ENCODE results near the gene TOMM34.

DNA sequence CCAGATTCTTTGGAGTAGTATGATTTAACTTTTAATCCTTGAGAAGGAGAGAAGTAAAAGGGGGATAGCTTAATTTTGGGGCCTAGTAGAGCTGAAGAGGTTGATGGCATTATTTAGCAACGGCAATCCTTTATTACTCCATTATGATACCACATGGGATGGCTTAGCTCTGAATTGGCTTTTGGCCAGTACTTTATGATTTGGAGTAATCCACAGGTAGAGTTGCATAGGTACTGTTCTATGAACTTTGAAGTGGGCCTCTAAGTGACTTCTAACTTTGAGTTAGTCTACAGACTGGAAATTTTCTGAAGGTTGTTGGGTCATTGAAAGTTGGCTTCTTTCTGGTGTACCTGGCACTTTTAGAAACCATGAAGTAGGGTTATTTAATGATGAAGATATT is 63.1 kb downstream of the TOMM34 start:
- TF ChIP-seq POLR2A (IDR thresholded peaks at IDR 0.05; ENCODE audit: extremely low read depth, insufficient read length) = no peak
- TF ChIP-seq, protein P1, sequence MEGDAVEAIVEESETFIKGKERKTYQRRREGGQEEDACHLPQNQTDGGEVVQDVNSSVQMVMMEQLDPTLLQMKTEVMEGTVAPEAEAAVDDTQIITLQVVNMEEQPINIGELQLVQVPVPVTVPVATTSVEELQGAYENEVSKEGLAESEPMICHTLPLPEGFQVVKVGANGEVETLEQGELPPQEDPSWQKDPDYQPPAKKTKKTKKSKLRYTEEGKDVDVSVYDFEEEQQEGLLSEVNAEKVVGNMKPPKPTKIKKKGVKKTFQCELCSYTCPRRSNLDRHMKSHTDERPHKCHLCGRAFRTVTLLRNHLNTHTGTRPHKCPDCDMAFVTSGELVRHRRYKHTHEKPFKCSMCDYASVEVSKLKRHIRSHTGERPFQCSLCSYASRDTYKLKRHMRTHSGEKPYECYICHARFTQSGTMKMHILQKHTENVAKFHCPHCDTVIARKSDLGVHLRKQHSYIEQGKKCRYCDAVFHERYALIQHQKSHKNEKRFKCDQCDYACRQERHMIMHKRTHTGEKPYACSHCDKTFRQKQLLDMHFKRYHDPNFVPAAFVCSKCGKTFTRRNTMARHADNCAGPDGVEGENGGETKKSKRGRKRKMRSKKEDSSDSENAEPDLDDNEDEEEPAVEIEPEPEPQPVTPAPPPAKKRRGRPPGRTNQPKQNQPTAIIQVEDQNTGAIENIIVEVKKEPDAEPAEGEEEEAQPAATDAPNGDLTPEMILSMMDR (IDR thresholded peaks at IDR 0.05; ENCODE audit: low read depth, low read length) = no peak
- TF ChIP-seq, protein P2, sequence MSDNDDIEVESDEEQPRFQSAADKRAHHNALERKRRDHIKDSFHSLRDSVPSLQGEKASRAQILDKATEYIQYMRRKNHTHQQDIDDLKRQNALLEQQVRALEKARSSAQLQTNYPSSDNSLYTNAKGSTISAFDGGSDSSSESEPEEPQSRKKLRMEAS (IDR thresholded peaks at IDR 0.05; ENCODE audit: low read depth, low read length) = no peak
